HEK293 (cell line): ENCODE measurements around the gene HDDC3.

Experiments used
- BCL11A ChIP-seq: fragments of 450-650 bp; formaldehyde crosslinking; IDR thresholded peaks from 2 replicates; pipeline ENCODE4 v1.5.1; 2016; ENCODE audit warnings: low read depth, missing biosample characterization, missing genetic modification characterization
- GLI4 ChIP-seq: fragments of 450-650 bp; formaldehyde crosslinking; IDR thresholded peaks from 2 replicates; pipeline ENCODE4 v1.5.1; 2016; ENCODE audit warnings: missing biosample characterization, missing genetic modification characterization
- HIC1 ChIP-seq: fragments of 450-650 bp; formaldehyde crosslinking; IDR thresholded peaks from 2 replicates; pipeline ENCODE4 v1.5.1; 2016; ENCODE audit warnings: missing biosample characterization, missing genetic modification characterization
- HOXC10 ChIP-seq: sonication (generic); formaldehyde crosslinking; IDR thresholded peaks from 2 replicates; pipeline ENCODE4 v1.8.1; 2023; ENCODE audit warnings: mild to moderate bottlenecking, missing genetic modification reagents
- OSR2 ChIP-seq: fragments of 450-650 bp; formaldehyde crosslinking; IDR thresholded peaks from 2 replicates; pipeline ENCODE4 v1.5.1; 2016; ENCODE audit warnings: missing biosample characterization, missing genetic modification characterization
- REPIN1 ChIP-seq: fragments of 450-650 bp; formaldehyde crosslinking; IDR thresholded peaks from 2 replicates; pipeline ENCODE4 v1.5.1; 2017; ENCODE audit warnings: missing biosample characterization, missing genetic modification characterization, low read depth
- TSHZ1 ChIP-seq: fragments of 450-650 bp; formaldehyde crosslinking; IDR thresholded peaks from 2 replicates; pipeline ENCODE4 v1.5.1; 2016; ENCODE audit warnings: missing biosample characterization, missing genetic modification characterization, borderline replicate concordance
- ZBTB11 ChIP-seq: fragments of 450-650 bp; formaldehyde crosslinking; conservative IDR thresholded peaks from 2 replicates; pipeline ENCODE4 v1.5.1; 2016; ENCODE audit warnings: low read depth, missing biosample characterization, missing genetic modification characterization
- ZNF121 ChIP-seq: fragments of 450-650 bp; formaldehyde crosslinking; IDR thresholded peaks from 2 replicates; pipeline ENCODE4 v1.5.1; 2016; ENCODE audit warnings: missing biosample characterization, missing genetic modification characterization
- ZNF174 ChIP-seq: fragments of 450-650 bp; formaldehyde crosslinking; IDR thresholded peaks from 2 replicates; pipeline ENCODE4 v1.5.0; 2017; ENCODE audit warnings: missing biosample characterization, mild to moderate bottlenecking, missing genetic modification characterization
- ZNF175 ChIP-seq: fragments of 450-650 bp; formaldehyde crosslinking; IDR thresholded peaks from 2 replicates; pipeline ENCODE4 v1.5.1; 2016; ENCODE audit warnings: missing biosample characterization, missing genetic modification characterization
- ZNF18 ChIP-seq: fragments of 450-650 bp; formaldehyde crosslinking; IDR thresholded peaks from 2 replicates; pipeline ENCODE4 v1.5.1; 2016; ENCODE audit warnings: missing biosample characterization, missing genetic modification characterization
- ZNF24 ChIP-seq: fragments of 450-650 bp; formaldehyde crosslinking; IDR thresholded peaks from 2 replicates; pipeline ENCODE4 v1.5.1; 2016; ENCODE audit warnings: missing biosample characterization, missing genetic modification characterization
- ZNF248 ChIP-seq: fragments of 450-650 bp; formaldehyde crosslinking; IDR thresholded peaks from 2 replicates; pipeline ENCODE4 v1.5.1; 2017; ENCODE audit warnings: missing biosample characterization, missing genetic modification characterization
- ZNF423 ChIP-seq: fragments of 450-650 bp; formaldehyde crosslinking; IDR thresholded peaks from 2 replicates; pipeline ENCODE4 v1.5.1; 2016; ENCODE audit warnings: missing biosample characterization, missing genetic modification characterization
- ZNF544 ChIP-seq: fragments of 450-650 bp; formaldehyde crosslinking; IDR thresholded peaks from 2 replicates; pipeline ENCODE4 v1.5.0; 2017; ENCODE audit warnings: missing biosample characterization, missing genetic modification characterization
- ZNF596 ChIP-seq: fragments of 450-650 bp; IDR thresholded peaks from 2 replicates; pipeline ENCODE4 v1.5.0; 2018; ENCODE audit warnings: missing biosample characterization, mild to moderate bottlenecking, missing genetic modification characterization, moderate library complexity
- ZNF664 ChIP-seq: fragments of 450-650 bp; formaldehyde crosslinking; IDR thresholded peaks from 2 replicates; pipeline ENCODE4 v1.5.1; 2016; ENCODE audit warnings: missing biosample characterization, missing genetic modification characterization
- ZNF707 ChIP-seq: fragments of 450-650 bp; formaldehyde crosslinking; IDR thresholded peaks from 2 replicates; pipeline ENCODE4 v1.5.1; 2016; ENCODE audit warnings: missing biosample characterization, missing genetic modification characterization
- ZSCAN18 ChIP-seq: fragments of 450-650 bp; formaldehyde crosslinking; IDR thresholded peaks from 2 replicates; pipeline ENCODE4 v1.5.1; 2016; ENCODE audit warnings: missing biosample characterization, missing genetic modification characterization
- ZSCAN30 ChIP-seq: fragments of 450-650 bp; IDR thresholded peaks from 2 replicates; pipeline ENCODE4 v1.5.1; 2018; ENCODE audit warnings: missing biosample characterization, mild to moderate bottlenecking, missing genetic modification characterization, moderate library complexity
- ZSCAN4 ChIP-seq: fragments of 450-650 bp; formaldehyde crosslinking; IDR thresholded peaks from 2 replicates; pipeline ENCODE4 v1.5.1; 2017; ENCODE audit warnings: missing biosample characterization, missing genetic modification characterization
- ZSCAN5A ChIP-seq: fragments of 450-650 bp; formaldehyde crosslinking; IDR thresholded peaks from 2 replicates; pipeline ENCODE4 v1.5.1; 2016; ENCODE audit warnings: missing biosample characterization, missing genetic modification characterization
- ZXDB ChIP-seq: fragments of 450-650 bp; formaldehyde crosslinking; IDR thresholded peaks from 2 replicates; pipeline ENCODE4 v1.5.1; 2016; ENCODE audit warnings: missing biosample characterization, missing genetic modification characterization

Gene HDDC3

GRCh38 chr15:90931828-90932659 lies at the start of gene HDDC3 (continued):
- TF ChIP-seq ZNF24 (peak; percentile 77; the same call in 1 of the 2 replicates), ZXDB (tag by site-specific recombination) (peak; percentile 99), ZNF174 (tag by site-specific recombination) (no peak), HOXC10 (no peak), GLI4 (peak; percentile 32; the same call in 1 of the 2 replicates), ZSCAN4 (tag by site-specific recombination) (no peak), ZNF18 (tag by site-specific recombination) (peak; percentile 45), TSHZ1 (tag by site-specific recombination) (no peak; the same call in 1 of the 2 replicates), BCL11A (no peak), HIC1 (tag by site-specific recombination) (peak; percentile 36; the same call in 1 of the 2 replicates), OSR2 (no peak), ZSCAN5A (tag by site-specific recombination) (peak; percentile 61; the same call in 1 of the 2 replicates), ZNF707 (tag by site-specific recombination) (no peak), REPIN1 (tag by site-specific recombination) (0 out of 2 replicates have a peak, but pooled peaks have one; percentile 66), ZBTB11 (tag by site-specific recombination) (peak; percentile 77), ZNF596 (no peak), ZSCAN18 (no peak), ZSCAN30 (peak; percentile 97), ZNF121 (tag by site-specific recombination) (peak; percentile 54; the same call in 1 of the 2 replicates), ZNF664 (tag by site-specific recombination) (peak; percentile 51), ZNF248 (tag by site-specific recombination) (no peak), ZNF423 (tag by site-specific recombination) (no peak), ZNF175 (tag by site-specific recombination) (no peak), ZNF544 (tag by site-specific recombination) (no peak)
